HEK293 (cell line): ENCODE data around the gene SLC25A39.

Source experiments
- CTCF ChIA-PET: fragments of 350-600 bp; formaldehyde crosslinking; extraction: SDS; loops from one replicate; lab custom pipeline; 2021; ENCODE audit warnings: antibody characterized with exemption; lab: Yijun Ruan, JAX
- POLR2A ChIA-PET: fragments of 300-600 bp; formaldehyde crosslinking; extraction: SDS; loops from one replicate; lab custom pipeline; 2020; ENCODE audit warnings: antibody characterized with exemption, inconsistent platforms; lab: Yijun Ruan, JAX
- H3K27ac ChIP-seq: fragments of 200-500 bp; sonication (Bioruptor generic); 2 replicates; pipeline ENCODE4 v1.5.1; 2014; ENCODE audit warnings: low read depth, low read length, control low read depth, inconsistent platforms; ENCODE audit errors: extremely low read depth
- H3K36me3 ChIP-seq, 2 experiments: fragments of 200-500 bp in 1 of 2; sonication (Bioruptor generic) in 1 of 2; 1 replicate in 1 of 2; 2 replicates in 1 of 2; pipeline ENCODE4 v1.5.1; 2014 to 2017; ENCODE audit warnings: inconsistent platforms in 2 of 2, low read length in 2 of 2; ENCODE audit not compliant: control insufficient read depth in 2 of 2, insufficient read depth in 1 of 2
- H3K4me1 ChIP-seq: fragments of 200-500 bp; sonication (Bioruptor generic); 2 replicates; pipeline ENCODE4 v1.5.1; 2014; ENCODE audit warnings: mild to moderate bottlenecking, low read length, inconsistent platforms; ENCODE audit not compliant: control insufficient read depth, insufficient read depth
- H3K4me3 ChIP-seq: 2 replicates; pipeline ENCODE4 v1.5.1; 2011; ENCODE audit warnings: low read depth, mild to moderate bottlenecking, control low read depth, low read length, moderate library complexity
- H3K9me3 ChIP-seq: fragments of 200-500 bp; sonication (Bioruptor generic); 2 replicates; pipeline ENCODE4 v1.5.1; 2014; ENCODE audit warnings: low read depth, low read length, inconsistent platforms; ENCODE audit not compliant: control insufficient read depth, insufficient read depth
- ELK4 ChIP-seq: IDR thresholded peaks from 2 replicates; pipeline ENCODE4 v1.6.1; 2011; ENCODE audit warnings: mild to moderate bottlenecking, low read depth, low read length, borderline replicate concordance
- HOXC10 ChIP-seq: sonication (generic); formaldehyde crosslinking; IDR thresholded peaks from 2 replicates; pipeline ENCODE4 v1.8.1; 2023; ENCODE audit warnings: mild to moderate bottlenecking, missing genetic modification reagents
- PRDM1 ChIP-seq: fragments of 450-650 bp; formaldehyde crosslinking; IDR thresholded peaks from 2 replicates; pipeline ENCODE4; 2016; ENCODE audit warnings: missing biosample characterization, missing genetic modification characterization
- REST ChIP-seq: fragments of 450-650 bp; formaldehyde crosslinking; IDR thresholded peaks from 2 replicates; pipeline ENCODE4 v1.5.1; 2016; ENCODE audit warnings: missing biosample characterization, missing genetic modification characterization
- SALL2 ChIP-seq: fragments of 450-650 bp; formaldehyde crosslinking; IDR thresholded peaks from 2 replicates; pipeline ENCODE4 v1.5.0; 2017; ENCODE audit warnings: missing biosample characterization, mild to moderate bottlenecking, missing genetic modification characterization, borderline replicate concordance
- TSHZ1 ChIP-seq: fragments of 450-650 bp; formaldehyde crosslinking; IDR thresholded peaks from 2 replicates; pipeline ENCODE4 v1.5.1; 2016; ENCODE audit warnings: missing biosample characterization, missing genetic modification characterization, borderline replicate concordance
- ZBTB49 ChIP-seq: fragments of 450-650 bp; formaldehyde crosslinking; IDR thresholded peaks from 2 replicates; pipeline ENCODE4 v1.5.1; 2016; ENCODE audit warnings: missing biosample characterization, missing genetic modification characterization, low read depth
- ZFP3 ChIP-seq: fragments of 450-650 bp; formaldehyde crosslinking; IDR thresholded peaks from 2 replicates; pipeline ENCODE4 v1.5.1; 2016; ENCODE audit warnings: low read depth, missing biosample characterization, missing genetic modification characterization
- ZIC2 ChIP-seq: fragments of 450-650 bp; formaldehyde crosslinking; IDR thresholded peaks from 2 replicates; pipeline ENCODE4 v1.5.1; 2016; ENCODE audit warnings: missing biosample characterization, missing genetic modification characterization
- ZNF133 ChIP-seq: fragments of 450-650 bp; formaldehyde crosslinking; IDR thresholded peaks from 2 replicates; pipeline ENCODE4 v1.5.1; 2016; ENCODE audit warnings: missing biosample characterization, missing genetic modification characterization
- ZNF157 ChIP-seq: fragments of 450-650 bp; formaldehyde crosslinking; IDR thresholded peaks from 2 replicates; pipeline ENCODE4 v1.5.1; 2016; ENCODE audit warnings: missing biosample characterization, missing genetic modification characterization
- ZNF23 ChIP-seq: fragments of 450-650 bp; formaldehyde crosslinking; IDR thresholded peaks from 2 replicates; pipeline ENCODE4 v1.5.1; 2016; ENCODE audit warnings: missing biosample characterization, missing genetic modification characterization, borderline replicate concordance
- ZNF324 ChIP-seq: fragments of 450-650 bp; formaldehyde crosslinking; IDR thresholded peaks from 2 replicates; pipeline ENCODE4 v1.5.1; 2016; ENCODE audit warnings: missing biosample characterization, missing genetic modification characterization
- ZNF423 ChIP-seq: fragments of 450-650 bp; formaldehyde crosslinking; IDR thresholded peaks from 2 replicates; pipeline ENCODE4 v1.5.1; 2016; ENCODE audit warnings: missing biosample characterization, missing genetic modification characterization
- ZNF449 ChIP-seq: fragments of 450-650 bp; formaldehyde crosslinking; IDR thresholded peaks from 2 replicates; pipeline ENCODE4 v1.5.1; 2017; ENCODE audit warnings: missing biosample characterization, mild to moderate bottlenecking, missing genetic modification characterization, moderate library complexity
- ZNF529 ChIP-seq: fragments of 450-650 bp; formaldehyde crosslinking; IDR thresholded peaks from 2 replicates; pipeline ENCODE4 v1.5.1; 2017; ENCODE audit warnings: missing genetic modification characterization, missing biosample characterization; ENCODE audit not compliant: insufficient replicate concordance
- ZNF549 ChIP-seq: fragments of 450-650 bp; IDR thresholded peaks from 2 replicates; pipeline ENCODE4 v1.5.1; 2018; ENCODE audit warnings: missing biosample characterization, missing genetic modification characterization, mild to moderate bottlenecking, inconsistent platforms, moderate library complexity
- ZNF555 ChIP-seq: fragments of 450-650 bp; formaldehyde crosslinking; conservative IDR thresholded peaks from 2 replicates; pipeline ENCODE4 v1.5.1; 2017; ENCODE audit warnings: missing biosample characterization, mild to moderate bottlenecking, missing genetic modification characterization, inconsistent platforms
- ZNF626 ChIP-seq: fragments of 450-650 bp; sonication (Bioruptor Pico); formaldehyde crosslinking; IDR thresholded peaks from 2 replicates; pipeline ENCODE4 v1.5.1; 2018; ENCODE audit warnings: missing biosample characterization, missing genetic modification characterization, inconsistent platforms
- ZNF791 ChIP-seq: fragments of 450-650 bp; formaldehyde crosslinking; IDR thresholded peaks from 2 replicates; pipeline ENCODE4 v1.5.1; 2016; ENCODE audit warnings: missing biosample characterization, missing genetic modification characterization

The SLC25A39 gene

GRCh38 chr17:44314031-44314430, 10.6 kb downstream of the SLC25A39 start:
- POLR2A ChIA-PET = interaction anchor here (0.8 to 6.5 kb wide), 2 partner anchors 93 to 104 kb away, joined by 3 to 38 read pairs; partner anchors contain the start of gene UBTF
- Histone ChIP-seq H3K9me3 (no peaks in the 10 kb centered on the region), H3K36me3 (peaks cover 0 to 5% of the 10 kb centered on the region in 2 experiments; a peak in 1 of 3 replicates), H3K4me1 (peaks cover 4% of the 10 kb centered on the region; the same call in 1 of the 2 replicates)
- TF ChIP-seq ZNF549 (tag by site-specific recombination) (no peak), ZNF449 (tag by site-specific recombination) (no peak), ZNF791 (no peak), SALL2 (tag by site-specific recombination) (no peak), ZNF23 (tag by site-specific recombination) (no peak), ZNF423 (tag by site-specific recombination) (no peak), ZNF626 (tag by site-specific recombination) (no peak), ZNF133 (tag by site-specific recombination) (no peak), ZNF529 (no peak), REST (tag by site-specific recombination) (no peak), ZFP3 (tag by site-specific recombination) (no peak), ZBTB49 (tag by site-specific recombination) (no peak), ZNF324 (tag by site-specific recombination) (no peak), ZNF555 (no peak), HOXC10 (CRISPR knock-in tag) (no peak), ELK4 (no peak), ZIC2 (tag by site-specific recombination) (no peak), PRDM1 (no peak), ZNF157 (tag by site-specific recombination) (no peak), TSHZ1 (tag by site-specific recombination) (no peak)
- TF ChIP-seq, all 188 proteins: peak for 0
- CTCF ChIA-PET = interaction anchor here (0.5 to 2.0 kb wide), 5 partner anchors 17 to 94 kb away, joined by 3 to 10 read pairs (median 4); no protein-coding TSS in a partner anchor
- no peak overlapping the region for H3K4me3 ChIP-seq
- H3K27ac ChIP-seq = no peak overlapping the region
